GM10266 (cell line): ENCODE measurements around the gene SH3BGRL2.
"Not testable (repeated sequence)": the region's sequence is repeated elsewhere in the genome, so short reads cannot be mapped to it uniquely, and the experiment has no call there.

Source experiments
- DNase-seq: peaks from one replicate; pipeline ENCODE4 v3.0.0; 2012; ENCODE audit errors: extremely low spot score
- CTCF ChIP-seq: IDR thresholded peaks from 2 replicates; pipeline ENCODE4 v1.5.1; 2012; ENCODE audit warnings: mild to moderate bottlenecking, low read depth; ENCODE audit not compliant: control insufficient read depth, insufficient read depth; ENCODE audit errors: missing control alignments

The SH3BGRL2 gene

GRCh38 chr6:79648328-79648727 is 17.2 kb downstream of the SH3BGRL2 start:
- no peak for DNase-seq
- no peak for TF ChIP-seq CTCF

- no peak for TF ChIP-seq CTCF
- DNase-seq, result no peak
Observed at GRCh38 chr6:79649016-79649415, 17.9 kb downstream of the SH3BGRL2 start.

GRCh38 chr6:79650950-79651349 is 19.8 kb downstream of the SH3BGRL2 start:
- DNase-seq, result no peak
- TF ChIP-seq CTCF, result no peak

GRCh38 chr6:79656134-79656533 is 25.0 kb downstream of the SH3BGRL2 start:
- no peak for DNase-seq
- TF ChIP-seq CTCF, result no peak

- DNase-seq, result no peak
- no peak for TF ChIP-seq CTCF
Observed at GRCh38 chr6:79657238-79657637, 26.1 kb downstream of the SH3BGRL2 start.

- DNase-seq, result not testable (repeated sequence)
Observed at GRCh38 chr6:79663655-79664054, 32.5 kb downstream of the SH3BGRL2 start.

- DNase-seq, result no peak
- TF ChIP-seq CTCF, result no peak
Observed at GRCh38 chr6:79665725-79666551, 34.8 kb downstream of the SH3BGRL2 start.
